ENCODE measurements around the gene RNPEPL1.

Gene RNPEPL1

DNA sequence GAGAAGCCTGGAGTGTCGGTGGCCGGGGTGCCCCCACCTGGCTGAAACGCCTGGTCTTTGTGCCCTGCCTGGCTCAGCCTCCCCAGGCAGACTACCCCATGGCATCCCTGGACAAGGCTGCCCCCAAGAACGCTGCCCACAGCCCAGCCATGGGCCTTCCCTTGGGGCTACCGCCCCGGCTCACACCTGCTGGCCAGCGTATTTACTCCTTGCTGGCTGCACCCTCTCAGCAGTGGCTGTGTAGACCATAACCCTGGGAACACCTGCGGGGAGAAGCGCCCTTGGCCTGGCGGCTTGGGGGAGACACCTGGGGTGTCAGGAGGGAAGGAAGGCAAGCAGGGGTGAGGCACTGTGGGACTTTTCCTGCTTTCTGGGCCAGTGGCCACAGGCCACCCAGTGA is 35.6 kb downstream of the RNPEPL1 start:
- Histone ChIP-seq H4K20me1 (ENCODE audit: low read depth, low read length) (no peaks in the 10 kb centered on the region), H3K9ac (ENCODE audit: low read length) (no peak overlapping the region), H3K36me3 (ENCODE audit: low read length) (no peaks in the 10 kb centered on the region), H2AFZ (ENCODE audit: low read depth, low read length, severe bottlenecking) (no peak overlapping the region), H3K9me3 (ENCODE audit: insufficient read depth, low read length) (no peaks in the 10 kb centered on the region), H3F3A (ENCODE audit: insufficient read depth) (no peaks in the 10 kb centered on the region), H3K9me2 (replicated peaks; ENCODE audit: insufficient read depth, low read length) (no peaks in the 10 kb centered on the region), H3K27ac (ENCODE audit: low read depth, low read length) (no peak overlapping the region), H3K4me2 (ENCODE audit: low read depth, low read length, poor library complexity, severe bottlenecking) (no peak overlapping the region), H3K79me2 (ENCODE audit: insufficient read depth, low read length) (no peaks in the 10 kb centered on the region), H3K27me3 (ENCODE audit: low read length) (no peaks in the 10 kb centered on the region), H3K4me3 (ENCODE audit: insufficient read depth, low read length, poor library complexity, severe bottlenecking) (no peak overlapping the region)
- TF ChIP-seq EZH2phosphoT487 (conservative IDR thresholded peaks at IDR 0.05; ENCODE audit: low read length): no peak
- TF ChIP-seq CTCF (IDR thresholded peaks at IDR 0.05; ENCODE audit: insufficient read depth, low read length, poor library complexity, severe bottlenecking): no peak

DNA sequence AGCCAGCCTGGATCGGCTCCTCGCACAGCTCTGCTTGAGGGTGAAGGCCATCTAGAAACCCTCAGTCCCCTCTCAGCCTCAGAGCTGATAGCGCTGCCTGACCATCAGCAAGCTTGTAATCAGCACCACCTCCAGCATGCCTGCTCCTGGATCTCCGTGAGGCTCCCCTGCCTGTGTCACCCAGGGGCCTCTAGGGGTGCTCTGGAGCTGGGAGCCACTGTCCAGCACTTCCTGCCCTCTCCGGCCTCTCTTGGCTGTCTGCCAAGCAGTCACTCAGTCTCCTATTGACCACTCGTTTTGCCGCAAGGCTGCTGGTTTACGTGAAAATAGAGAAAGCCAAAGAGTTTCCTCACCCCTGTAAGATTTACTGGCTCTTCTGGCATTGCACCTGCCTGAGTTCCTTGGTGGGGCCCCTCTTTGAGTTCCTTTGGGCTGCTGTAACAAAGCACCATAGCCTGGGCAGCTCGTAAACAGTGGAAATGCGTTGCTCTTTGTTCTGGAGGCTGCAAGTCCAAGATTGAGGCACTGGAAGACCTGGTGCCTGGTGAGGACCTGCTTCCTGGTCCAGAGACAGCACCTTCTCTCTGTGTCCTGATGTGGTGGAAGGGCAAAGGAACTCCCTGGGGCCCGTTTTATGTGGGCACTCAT is 36.1 kb downstream of the RNPEPL1 start:
- Histone ChIP-seq H3F3A (ENCODE audit: insufficient read depth) (no peaks in the 10 kb centered on the region), H4K20me1 (ENCODE audit: low read depth, low read length) (no peaks in the 10 kb centered on the region), H2AFZ (ENCODE audit: low read depth, low read length, severe bottlenecking) (no peak overlapping the region), H3K27ac (ENCODE audit: low read depth, low read length) (no peak overlapping the region), H3K9ac (ENCODE audit: low read length) (no peak overlapping the region), H3K4me2 (ENCODE audit: low read depth, low read length, poor library complexity, severe bottlenecking) (no peak overlapping the region), H3K27me3 (ENCODE audit: low read length) (no peaks in the 10 kb centered on the region), H3K4me3 (ENCODE audit: insufficient read depth, low read length, poor library complexity, severe bottlenecking) (no peak overlapping the region), H3K79me2 (ENCODE audit: insufficient read depth, low read length) (no peaks in the 10 kb centered on the region), H3K9me2 (replicated peaks; ENCODE audit: insufficient read depth, low read length) (no peaks in the 10 kb centered on the region), H3K9me3 (ENCODE audit: insufficient read depth, low read length) (no peaks in the 10 kb centered on the region), H3K36me3 (ENCODE audit: low read length) (no peaks in the 10 kb centered on the region)
- TF ChIP-seq CTCF (IDR thresholded peaks at IDR 0.05; ENCODE audit: insufficient read depth, low read length, poor library complexity, severe bottlenecking) (no peak), EZH2phosphoT487 (conservative IDR thresholded peaks at IDR 0.05; ENCODE audit: low read length) (no peak)

DNA sequence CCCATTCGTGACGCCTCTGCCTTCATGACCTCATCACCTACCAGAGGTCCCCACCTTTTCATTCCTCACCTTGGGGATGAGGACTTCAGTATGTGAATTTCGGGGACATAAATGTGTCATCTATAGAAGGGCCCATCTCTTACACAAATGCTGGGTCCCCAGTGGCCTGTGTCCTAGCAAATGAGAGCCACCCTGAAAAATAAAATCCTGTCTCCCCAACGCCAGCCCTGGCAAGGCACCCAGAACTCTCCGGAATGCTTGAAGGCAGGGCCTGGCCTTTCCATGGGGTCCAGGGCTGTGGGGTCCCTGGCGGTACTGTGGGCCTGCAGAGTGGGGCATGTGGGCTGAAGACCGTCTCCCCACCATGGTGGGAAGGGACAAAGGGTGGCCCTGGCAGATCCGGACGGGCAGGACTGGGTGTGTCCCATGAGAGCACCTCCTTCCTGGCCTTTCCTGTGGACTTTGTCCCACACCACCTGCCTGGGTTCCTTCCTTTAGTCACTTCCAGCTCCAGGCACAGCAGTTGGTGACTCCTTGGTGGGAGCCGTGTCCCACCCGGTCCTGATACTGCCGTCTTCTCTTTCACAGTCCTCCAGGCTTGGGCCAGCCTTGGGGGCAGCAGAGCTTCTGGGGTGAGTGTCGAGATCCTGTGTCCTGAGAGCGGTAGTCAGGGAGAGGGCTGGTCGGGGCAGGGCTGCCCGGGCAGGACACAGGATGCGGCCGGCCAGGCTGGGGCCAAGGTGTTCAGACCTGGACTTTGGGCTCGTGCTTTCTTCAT is 36.8 kb downstream of the RNPEPL1 start:
- Histone ChIP-seq H2AFZ (ENCODE audit: low read depth, low read length, severe bottlenecking) (no peak overlapping the region), H3K4me2 (ENCODE audit: low read depth, low read length, poor library complexity, severe bottlenecking) (no peak overlapping the region), H3K4me3 (ENCODE audit: insufficient read depth, low read length, poor library complexity, severe bottlenecking) (no peak overlapping the region), H3K27me3 (ENCODE audit: low read length) (no peaks in the 10 kb centered on the region), H3K9me3 (ENCODE audit: insufficient read depth, low read length) (no peaks in the 10 kb centered on the region), H3K9me2 (replicated peaks; ENCODE audit: insufficient read depth, low read length) (no peaks in the 10 kb centered on the region), H4K20me1 (ENCODE audit: low read depth, low read length) (no peaks in the 10 kb centered on the region), H3F3A (ENCODE audit: insufficient read depth) (no peaks in the 10 kb centered on the region), H3K36me3 (ENCODE audit: low read length) (no peaks in the 10 kb centered on the region), H3K27ac (ENCODE audit: low read depth, low read length) (no peak overlapping the region), H3K79me2 (ENCODE audit: insufficient read depth, low read length) (no peaks in the 10 kb centered on the region), H3K9ac (ENCODE audit: low read length) (no peak overlapping the region)
- TF ChIP-seq EZH2phosphoT487 (conservative IDR thresholded peaks at IDR 0.05; ENCODE audit: low read length): no peak
- no peak for TF ChIP-seq CTCF (IDR thresholded peaks at IDR 0.05; ENCODE audit: insufficient read depth, low read length, poor library complexity, severe bottlenecking)
